CD1c-positive myeloid dendritic cell (primary cell): ENCODE data around the gene CEP164.

Experiments
- DNase-seq: peaks from one replicate; pipeline ENCODE4 v3.0.0-alpha.2; 2016; ENCODE audit errors: extremely low spot score

The CEP164 gene

DNA sequence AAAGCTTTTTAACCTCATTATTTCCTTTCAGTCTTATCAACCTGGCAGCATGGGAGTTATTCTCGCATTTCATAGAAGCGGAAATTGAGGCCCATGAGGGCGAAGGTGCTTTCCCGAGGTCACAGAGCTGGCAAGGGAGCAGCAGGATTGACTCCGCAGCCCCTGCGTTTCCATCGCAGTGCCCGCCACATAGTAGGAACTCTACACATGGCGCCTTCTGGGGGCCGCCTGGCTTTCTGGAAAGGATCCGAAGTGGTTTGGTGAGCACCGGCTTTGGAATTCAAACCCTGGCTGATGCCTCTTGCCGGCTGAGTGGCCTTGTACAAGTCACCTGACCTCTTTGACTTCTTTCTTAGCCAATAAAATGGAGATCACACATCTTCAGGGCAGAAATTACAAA is 93.4 kb downstream of the CEP164 start:
- DNase-seq: no peak

DNA sequence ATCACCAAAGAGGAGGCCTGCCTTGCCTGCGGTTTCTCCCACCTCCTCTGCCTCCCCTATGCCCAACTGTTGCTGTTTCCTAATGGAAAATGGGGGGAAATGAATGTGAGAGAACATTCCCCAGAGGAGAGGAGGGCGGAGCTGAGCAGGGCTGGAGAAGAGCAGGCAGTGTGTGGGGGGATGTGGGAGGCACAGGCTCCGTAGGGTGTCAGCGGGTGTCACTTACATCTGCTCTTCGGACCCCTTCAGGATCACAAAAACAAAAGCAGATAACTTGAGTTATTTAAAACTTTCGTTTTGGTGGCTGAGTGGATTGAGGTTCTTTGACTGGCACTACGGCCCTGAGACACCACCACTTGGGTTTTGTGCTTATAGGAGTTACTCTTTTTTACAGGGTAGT is 93.8 kb downstream of the CEP164 start:
- no peak for DNase-seq

DNA sequence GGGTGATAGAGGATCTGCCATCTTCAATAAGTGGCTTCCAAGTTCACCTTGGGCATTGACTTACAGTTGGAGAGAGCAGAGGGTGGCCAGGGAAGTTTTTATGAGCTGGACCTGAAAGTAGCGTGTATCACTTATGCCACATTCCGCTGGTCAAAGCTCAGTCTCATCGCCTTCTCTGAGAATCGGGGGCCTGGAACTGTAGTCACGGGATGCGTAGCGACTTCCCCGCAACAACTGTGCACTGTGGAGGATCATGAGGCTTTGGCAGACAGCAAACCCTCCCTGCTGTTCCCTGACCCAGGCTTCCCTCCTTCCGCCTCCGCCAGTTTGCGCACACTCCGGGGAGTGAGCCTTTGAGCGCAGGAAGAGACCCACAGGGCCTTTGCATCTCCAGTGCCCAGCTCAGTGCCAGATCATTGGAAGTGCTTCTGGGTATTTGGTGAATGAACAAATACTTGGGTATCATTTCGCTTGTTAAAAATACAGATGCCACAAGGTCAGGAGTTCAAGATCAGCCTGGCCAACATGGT is 95.5 kb downstream of the CEP164 start:
- DNase-seq: no peak

DNA sequence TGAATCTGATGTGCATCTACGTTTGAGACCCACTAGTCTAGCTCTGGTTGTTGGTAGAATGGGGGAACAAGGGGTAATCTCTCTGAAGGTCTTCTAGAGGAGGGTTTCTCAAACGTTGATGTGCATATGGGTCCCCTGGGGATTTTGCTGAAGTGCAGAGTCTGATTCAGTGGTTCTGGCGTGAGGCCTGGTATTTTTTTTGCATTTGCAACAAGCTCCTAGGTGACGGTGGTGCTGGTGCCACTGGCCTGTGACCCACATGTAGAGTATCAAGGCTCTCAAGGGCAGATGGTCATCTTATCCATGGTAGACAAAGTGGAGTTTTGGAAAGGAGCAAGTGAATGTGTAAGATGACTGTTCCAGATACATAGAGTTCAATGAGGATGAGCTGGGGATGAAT is 97.1 kb downstream of the CEP164 start:
- no peak for DNase-seq

DNA sequence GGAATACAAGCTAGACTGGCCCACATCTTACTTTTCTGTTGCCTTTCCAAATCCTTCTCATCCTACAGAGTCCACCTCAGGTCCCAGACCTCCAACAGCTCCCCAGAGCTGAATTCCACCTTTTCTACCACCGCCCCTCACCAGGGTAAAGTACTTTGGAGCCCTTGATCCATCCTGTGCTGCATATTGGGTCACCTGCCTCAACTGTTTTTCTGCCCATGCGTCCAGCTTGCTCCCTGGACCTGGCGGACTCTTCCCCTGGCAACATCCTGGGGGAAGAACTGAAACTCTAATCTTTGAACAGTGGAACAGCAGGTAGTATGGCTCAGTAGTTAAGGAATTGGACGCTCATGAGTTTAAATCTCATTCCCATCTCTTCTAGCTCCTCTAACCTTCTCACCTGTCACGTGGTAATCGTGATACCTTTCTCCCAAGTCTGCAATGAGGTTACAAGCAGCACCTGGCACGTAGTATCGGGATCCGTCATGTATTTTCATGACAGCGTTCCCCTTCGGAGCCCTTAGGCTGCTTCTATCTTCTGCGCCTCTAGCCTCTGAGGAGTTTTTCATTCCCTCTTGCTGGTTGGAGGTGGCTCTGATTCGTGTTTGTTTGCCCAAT is 98.1 kb downstream of the CEP164 start:
- DNase-seq: no peak

DNA sequence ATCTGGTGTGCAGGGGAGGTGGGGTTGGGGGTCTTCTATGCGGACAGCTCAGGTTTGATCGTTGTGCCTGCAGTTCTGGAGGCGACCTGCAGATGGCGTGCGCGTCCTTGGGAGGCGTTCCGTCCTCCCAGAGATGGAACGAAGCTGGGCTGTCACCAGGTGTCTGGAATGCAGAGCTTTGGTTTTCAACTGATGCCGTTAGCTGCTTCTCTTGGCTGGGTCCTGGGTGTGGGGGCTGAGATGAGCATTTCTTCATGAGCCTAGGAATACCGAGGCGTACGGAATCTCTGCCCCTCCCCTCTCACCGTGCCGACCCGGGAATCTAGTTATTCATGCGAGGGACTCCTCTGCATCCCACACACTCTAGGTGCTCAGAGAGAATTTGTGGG is 98.6 kb downstream of the CEP164 start:
- DNase-seq: peak; percentile 64

DNA sequence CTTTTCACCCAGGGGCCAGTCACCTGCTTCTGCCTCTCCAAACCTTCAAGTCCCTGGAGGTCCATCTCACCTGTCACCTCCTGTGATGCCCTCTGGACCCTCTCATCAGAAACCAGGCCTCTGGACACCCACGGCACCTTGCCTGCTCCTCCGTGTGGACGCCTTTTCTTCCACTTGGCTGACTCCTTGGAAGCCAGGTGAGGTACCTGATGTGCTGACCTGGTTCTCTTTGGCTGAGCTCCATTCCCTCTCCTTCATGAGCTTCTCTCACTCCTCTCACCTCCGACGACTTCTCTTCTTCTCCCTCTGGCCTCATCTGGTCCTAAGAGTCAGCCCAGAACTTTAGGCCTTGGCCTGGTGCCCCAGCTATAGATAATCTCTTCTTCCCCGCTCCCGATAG is 99.3 kb downstream of the CEP164 start:
- no peak for DNase-seq

DNA sequence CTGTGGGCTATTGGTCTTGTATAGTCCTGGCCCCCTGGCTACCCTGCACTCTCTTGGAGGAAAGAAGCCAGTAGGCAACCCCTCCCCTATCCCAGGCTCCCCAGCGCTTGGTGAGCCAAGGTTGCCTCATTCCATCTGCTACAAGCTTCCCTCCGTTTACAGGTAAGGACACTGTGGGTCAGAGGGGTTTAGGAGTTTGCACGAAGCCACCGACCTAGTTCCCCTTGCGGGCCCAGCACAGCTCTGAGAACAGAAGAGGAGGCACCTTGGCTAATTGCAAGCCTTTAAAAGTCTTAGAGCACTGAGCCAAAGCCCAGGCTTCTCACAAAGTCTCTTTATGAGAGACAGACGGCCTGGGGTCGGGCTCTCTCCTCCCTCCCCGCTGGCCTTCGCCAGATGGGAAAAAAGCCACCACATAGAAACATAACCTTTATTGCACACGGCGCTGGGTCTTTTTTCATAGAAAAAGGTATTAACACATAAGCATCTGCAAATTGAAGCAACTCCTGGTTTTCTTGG is 99.8 kb downstream of the CEP164 start:
- no peak for DNase-seq

DNA sequence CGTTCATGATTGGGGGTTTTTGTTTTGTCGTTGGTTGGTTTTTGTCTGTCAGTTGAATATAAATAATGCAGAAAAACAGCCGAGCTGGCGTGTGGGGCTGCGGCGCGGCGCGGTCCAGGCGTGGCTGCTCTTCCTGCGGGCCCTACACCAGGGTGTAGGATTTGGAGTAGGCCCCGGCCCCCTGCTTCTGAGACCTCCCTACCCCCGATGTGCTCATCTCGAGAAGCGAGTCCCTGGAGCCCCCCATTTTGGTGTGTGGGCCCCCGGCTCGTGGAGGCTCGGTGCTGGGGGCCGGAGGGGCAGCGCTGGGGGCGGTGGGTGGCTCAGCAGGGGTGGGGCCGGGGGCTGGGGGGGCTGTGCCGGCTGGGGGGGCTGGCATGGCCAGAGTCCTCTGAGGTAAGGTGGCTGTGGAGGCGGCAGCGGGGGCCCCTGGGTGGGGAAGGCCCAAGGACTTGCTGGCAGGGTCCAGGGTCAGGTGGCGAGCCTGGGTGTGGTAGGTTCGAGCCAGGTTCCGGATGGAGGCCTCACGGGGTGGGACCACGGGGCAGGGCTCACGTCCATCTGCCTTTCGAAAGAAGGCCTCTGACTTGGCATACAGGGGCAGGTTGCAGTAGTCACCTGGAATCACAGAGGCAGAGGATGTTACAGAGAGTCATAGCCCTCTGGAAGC is 100.7 kb downstream of the CEP164 start:
- no peak for DNase-seq

DNA sequence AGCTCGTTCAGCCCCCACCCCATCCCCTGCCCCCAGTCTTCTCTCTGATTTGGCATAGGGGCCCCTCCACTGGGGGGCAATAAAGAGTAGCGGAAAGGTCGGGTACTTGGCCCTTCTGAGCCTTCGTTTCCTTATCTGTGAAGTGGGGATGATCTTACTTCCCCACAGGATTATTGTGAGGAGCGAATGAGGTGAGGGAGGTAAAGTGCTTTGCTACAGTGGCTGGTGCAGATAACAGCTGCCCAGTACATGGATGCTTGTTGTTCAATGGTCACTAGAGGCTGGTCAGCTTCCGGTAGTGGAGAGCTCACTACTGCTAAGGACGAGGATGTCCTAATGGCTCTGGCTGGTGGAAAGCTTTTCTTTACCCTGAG is 101.2 kb downstream of the CEP164 start:
- no peak for DNase-seq

DNA sequence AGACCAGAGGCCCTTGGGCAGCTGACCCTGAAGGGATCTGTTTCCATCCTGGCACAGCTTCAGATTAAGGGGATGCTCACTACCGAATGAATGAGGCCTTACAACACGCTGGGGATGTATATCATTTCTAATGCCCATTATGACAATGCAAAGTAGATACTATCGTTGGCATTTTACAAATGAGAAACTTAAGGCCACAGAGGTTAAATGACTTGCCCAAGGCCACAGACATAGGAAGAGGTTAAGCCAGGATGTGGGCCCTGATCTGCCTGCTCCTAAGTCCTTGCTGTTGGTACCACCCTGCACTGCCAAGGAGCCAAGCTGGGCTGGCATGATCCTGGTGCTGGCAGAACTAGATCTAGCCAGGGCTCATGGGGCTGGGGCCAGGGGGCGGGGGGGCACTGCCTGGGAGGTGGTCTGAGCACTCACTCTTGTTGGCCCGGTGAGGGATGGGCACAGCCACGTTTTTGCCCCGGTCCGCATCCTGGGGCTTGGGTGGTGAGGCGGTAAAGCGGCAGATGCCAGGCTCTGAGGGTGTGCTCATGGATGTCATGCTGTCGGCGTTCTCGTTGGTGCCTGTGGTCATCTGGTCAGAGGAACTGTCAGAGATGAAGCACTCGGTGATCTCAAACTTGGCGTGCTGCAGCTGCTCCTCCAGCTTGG is 102.8 kb downstream of the CEP164 start:
- DNase-seq: no peak

DNA sequence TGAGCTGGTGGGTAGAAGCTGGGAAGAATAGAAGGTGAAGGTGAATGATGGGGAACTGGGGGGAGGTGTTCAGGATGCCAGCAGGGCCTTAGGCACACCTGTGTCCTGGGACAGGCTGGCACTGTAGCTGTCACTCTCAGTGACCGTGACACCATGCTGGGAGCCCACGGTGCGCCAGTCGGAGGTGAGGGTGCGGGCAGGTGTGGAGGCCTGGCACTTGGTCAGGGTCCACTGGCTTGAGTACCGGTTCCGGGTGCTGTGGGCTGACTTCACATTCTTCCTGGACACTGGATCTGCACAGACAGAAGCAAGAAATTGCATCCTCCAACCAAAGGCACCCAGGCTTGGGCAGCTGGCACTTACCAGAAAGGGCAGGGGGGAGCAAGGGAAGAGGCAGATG is 103.8 kb downstream of the CEP164 start:
- no peak for DNase-seq

DNA sequence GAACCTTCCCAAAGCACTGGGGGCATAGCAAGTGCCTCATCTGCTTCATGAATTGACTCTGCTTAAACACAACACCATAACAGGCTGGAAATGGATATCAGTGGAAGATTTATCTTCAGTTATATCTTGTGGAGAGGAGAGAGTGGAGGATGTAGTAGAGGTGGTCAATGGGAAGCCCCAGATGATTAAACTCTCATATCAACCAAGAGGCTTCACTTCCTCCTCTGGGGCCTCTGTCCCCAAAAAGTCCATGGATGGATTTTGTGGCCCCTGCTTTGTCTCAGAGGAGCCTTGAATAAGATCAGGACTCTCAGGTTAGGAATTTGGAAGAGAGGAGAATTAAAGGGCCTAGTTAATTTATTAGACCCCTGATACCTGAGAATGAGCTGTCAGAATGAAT is 106.1 kb downstream of the CEP164 start:
- no peak for DNase-seq

DNA sequence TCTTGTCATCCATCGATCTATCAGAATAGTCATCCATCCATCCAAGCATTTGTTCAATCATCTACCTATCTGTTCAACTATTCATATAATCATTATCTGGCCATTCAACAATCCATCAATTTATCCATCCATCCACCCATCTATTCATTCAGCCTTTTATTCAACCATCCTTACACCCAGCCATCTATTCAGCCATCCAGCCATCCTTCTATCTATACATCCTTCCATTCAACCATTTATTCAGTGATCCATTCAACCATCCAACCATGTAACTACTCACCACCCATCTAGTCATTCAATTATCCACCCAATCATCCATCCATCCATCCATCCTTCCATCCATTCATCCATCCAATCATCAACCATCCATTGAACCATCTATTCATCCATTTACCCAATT is 106.8 kb downstream of the CEP164 start:
- DNase-seq: no peak

DNA sequence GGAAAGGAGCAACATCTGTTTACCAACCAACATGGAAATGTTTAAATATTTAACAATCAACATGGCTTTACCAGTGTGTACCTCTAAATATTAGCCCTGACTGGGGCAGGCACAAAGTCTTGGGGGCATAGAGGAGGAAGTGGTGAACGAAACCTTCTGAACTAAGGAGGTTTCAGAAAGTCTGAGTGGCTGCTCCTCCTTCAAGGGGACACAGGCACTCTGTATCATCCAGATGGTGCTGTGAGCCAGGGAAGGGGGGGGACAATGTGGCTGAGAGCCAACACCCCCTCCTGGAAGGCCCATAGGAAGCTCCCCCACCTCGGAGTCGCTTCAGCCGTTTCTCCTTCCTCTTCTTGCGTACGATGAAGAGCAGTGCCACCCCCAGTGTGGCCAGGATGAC is 107.7 kb downstream of the CEP164 start:
- DNase-seq: no peak

DNA sequence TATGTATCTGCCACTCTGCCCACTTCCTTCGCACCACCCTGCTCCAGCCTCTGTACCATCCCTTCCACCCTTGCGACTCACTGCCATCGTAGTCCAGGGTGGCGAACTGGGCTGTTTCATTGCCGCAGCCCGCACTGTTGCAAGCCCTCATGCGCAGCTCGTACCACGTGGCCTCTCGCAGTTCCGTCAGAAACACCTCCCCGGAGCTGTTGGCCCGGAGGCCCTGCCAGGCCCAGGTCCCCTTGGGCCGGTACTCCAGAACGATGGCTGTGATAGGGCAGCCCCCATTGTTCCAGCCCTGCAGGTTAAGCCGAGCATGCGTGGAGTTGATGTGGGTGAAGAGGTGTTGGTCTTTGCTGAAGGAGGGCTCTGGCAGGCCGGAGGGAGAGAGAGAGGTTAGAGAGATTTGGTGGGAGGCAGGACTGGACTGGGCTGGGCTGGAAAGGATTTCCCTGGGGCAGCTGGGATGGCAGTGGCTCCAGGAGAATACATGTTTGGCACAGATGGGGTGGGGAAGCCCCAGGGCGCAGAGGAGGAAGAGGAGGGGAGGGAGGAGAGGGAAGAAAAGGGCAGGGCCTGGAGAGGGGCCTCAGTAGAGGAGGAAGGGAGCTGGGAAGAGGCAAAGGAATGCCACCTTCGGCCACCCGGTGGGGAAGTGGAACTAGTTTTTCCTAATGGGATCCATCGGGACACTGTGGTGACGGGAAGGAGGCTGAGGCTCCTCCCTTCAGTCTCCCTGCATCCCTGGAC is 109.6 kb downstream of the CEP164 start:
- no peak for DNase-seq

DNA sequence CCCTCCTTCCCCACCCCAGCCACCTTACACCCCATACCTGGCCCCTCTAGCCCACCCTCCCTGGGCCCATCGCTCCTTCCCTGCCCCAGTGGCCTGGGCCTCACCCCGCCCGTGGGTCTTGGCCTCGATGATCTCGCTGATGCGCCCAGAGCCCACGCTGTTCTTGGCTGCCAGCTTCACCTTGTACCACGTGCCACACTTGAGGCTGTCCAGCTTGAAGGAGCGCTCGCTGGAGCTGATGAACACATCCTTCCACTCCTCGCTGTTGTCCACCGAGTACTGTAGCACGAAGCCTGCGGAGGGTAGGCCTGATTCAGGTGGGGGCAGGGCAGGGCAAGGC is 110.1 kb downstream of the CEP164 start:
- DNase-seq: no peak

DNA sequence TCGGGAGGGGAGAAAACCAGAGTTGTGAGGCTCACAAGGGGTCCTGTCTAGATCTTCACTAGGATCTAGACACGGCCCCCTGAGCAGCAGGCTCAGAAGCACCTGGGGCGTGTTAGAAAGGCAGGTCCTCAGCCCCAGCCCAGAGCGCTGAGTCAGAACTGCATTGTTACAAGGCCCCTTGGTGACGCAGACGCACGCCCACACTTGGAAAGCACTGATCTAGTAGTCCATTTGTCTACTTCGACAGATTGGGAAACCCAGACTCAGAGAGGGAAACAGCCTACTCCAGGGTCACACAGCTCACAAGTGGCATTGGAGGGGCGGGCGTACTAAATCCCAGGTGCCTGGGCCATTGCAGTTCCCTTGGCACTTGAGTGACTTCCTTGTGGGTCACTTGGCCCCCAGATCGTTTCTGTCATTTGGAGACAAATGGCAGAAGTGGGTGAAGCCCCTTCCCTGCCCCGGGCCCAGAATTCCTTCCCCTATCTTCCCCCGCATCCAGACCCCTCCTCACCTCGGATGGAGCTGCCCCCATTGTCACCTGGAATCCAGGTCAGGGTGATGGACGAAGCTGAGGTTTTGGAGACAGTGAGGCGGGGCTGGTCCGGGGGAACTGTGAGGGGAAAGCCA is 110.8 kb downstream of the CEP164 start:
- no peak for DNase-seq

DNA sequence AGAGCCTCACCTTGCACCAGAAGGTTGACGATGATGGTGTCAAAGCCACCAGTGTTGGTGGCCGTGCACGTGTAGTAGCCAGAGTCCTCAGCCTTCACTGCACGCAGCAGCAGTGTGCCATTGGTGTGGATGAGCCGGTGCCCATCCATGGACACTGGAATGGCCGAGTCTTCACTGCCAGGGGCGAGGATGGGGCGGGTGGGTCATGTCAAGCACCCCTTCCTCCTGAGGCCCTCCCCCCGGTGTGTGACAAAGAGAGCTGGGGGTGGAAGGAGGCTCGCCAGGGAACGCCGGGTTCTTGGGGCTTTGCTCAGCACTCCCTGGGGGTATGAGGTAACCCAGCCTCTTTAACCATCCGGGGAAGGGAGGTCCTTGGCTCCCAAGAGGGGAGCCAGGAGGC is 111.6 kb downstream of the CEP164 start:
- no peak for DNase-seq

DNA sequence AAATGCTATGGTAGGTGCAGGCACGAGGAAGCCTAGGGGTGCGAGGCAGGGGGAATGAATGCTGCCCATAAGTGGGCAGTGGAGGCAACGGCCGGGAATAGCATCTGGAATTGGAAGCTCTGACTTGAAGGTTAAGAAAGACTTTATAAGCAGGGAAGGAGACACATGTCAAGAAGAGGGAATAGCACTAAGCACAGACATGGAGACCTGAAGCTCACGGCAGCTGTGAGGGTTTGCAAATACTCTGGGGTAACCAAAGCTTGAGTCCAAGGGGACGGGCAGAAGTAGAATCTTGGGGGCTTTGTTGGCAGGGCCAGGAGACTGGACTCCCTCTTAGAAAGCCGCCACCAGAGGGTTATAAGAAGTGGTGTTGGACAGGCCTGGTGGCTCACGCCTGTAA is 112.6 kb downstream of the CEP164 start:
- DNase-seq: no peak

DNA sequence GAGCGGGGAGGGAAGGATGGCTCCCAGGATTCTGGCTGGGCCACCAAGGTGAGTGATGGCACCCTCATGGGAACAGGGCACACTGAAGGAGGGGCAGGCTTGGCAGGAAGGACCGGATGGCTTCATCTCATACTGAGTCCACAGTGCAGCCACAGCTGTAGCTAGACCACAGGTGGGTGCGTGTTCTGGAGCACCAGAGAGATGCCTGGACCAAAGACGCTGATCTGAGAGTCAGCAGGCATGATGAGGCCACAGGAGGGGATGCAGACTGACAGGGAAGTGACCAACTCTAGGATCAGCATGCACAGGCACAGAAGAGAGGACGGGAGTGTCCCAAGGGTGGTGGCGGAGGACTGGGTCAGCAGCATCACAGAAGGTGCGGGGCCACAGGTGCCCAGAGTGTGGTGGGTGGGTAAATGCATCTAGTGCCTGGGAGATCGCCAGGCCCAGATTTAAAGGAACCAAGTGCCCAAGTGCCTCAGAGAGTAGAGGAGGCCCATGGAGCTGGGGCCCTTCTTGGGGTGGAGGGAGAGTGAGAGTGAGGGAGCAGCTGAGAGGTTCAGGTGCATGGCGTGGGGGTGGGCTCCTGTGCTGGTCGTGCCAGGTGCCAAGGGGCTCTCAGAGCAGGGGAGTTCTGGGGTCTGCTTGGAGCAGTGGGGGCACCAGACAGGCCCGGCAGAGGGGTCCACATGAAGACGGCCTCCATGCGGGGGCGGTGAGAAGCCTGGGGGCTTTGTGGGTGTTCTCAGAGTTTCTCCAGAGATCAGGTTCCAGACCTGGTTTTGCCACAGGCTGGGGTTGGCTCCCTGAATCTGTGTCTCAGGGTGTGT is 113.7 kb downstream of the CEP164 start:
- DNase-seq: no peak
